CD4-positive, alpha-beta T cell treated with Interleukin-21 for 1 hour (primary cell): ENCODE results near the gene TEPSIN.

ENCODE experiments used
- DNase-seq: peaks from one replicate; pipeline ENCODE4 v3.0.0-alpha.2; 2020

Gene TEPSIN

DNA sequence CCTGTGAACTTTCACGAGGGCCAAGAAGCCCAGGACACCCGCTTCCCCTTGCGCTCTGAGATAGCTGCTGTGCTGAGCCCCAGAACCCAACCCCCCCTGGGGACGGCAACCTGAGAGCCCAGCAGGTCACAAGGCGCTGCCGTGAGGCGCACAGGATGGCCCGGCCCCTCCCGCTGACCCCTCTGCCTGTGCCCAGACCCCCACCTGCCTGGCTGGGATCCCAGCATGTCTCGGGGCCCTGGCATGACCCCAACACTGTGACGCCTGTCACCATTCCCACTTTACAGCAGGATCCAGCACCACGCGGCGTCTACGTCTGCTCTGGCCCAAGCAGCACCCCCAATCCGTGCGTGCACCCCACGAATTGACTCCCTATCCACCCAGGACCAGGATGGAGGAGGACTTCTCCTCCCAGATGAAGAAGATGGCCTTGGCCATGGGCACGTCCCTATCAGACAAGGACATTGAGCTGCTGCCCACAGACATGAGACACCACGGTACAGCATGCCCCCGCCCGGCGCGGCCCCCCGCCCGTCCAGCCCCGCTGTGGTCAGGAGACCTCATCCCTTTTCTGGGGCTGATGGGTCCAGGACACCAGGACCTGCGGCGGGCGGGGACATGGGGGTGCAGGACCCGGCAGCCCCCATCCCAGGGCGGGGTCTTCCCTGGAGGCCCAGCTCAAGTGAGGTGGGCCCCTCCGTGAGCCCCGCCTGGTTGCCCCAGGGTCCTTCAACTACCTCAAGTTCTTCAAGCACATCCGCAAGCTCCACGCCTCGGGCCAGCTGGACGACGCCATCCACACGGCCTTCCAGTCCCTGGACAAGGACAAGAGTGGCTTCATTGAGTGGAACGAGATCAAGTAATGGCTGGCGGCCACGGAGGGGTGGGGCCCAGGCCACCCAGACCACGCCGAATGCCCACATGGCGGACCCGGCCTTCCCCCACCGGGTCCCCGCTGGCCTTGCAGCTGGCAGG, 57.7 kb downstream of the TEPSIN start:
- DNase-seq = no peak

DNA sequence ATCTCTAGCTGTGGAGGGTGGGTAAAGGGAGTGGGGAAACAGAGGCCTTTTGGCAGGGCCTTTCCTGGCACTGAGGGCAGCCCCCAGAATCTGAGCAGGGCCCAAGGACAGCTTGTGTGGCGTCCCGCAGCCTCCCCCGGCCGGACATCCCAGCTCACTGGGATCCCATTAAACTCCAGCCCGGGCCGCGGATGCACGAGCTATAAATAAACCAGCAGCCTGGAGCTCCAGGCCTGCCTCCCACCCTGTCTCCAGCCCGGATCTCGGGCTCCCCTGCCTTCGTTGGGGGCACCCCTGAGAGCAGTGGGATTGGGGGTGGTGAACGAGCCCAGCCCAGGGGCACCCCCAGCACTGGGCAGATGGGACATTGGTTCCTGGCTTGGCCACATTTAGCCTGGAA, 59.0 kb downstream of the TEPSIN start:
- DNase-seq = no peak

DNA sequence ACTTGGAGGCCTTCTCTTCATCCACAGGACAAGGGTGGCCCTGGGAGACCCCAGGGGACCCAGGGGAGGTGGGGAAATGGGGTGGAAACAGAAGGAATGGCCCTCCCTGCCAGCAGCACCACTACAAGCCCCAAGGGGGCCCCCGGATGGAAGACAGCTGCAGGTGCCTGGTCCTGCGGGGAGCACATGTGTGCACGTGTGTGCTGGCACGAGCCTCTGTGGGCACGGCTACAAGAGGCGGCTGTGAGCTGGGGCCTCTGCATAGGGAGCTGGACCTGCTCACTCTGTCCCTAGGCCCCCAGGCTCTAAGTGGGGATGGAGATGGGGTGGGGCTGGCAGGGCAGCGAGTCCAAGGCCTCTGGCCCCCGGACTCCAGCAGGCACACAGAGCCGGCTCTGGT, 59.6 kb downstream of the TEPSIN start:
- no peak for DNase-seq
